Common myeloid progenitor, CD34-positive (primary cell): ENCODE data around the gene TNIK.
A peak's percentile ranks its signal among the peaks of the same experiment; 100 is the strongest.

Experiments
- CTCF ChIA-PET: fragments of 350-600 bp; sonication (Branson Sonifier 250); formaldehyde crosslinking; loops from one replicate; lab custom pipeline; 2021; ENCODE audit warnings: antibody characterized with exemption; lab: Charles Lee
- POLR2A ChIA-PET: fragments of 350-600 bp; sonication (Branson Sonifier 250); formaldehyde crosslinking; loops from one replicate; lab custom pipeline; 2021; ENCODE audit warnings: antibody characterized with exemption; lab: Charles Lee
- DNase-seq, 3 donors: peaks; one replicate each; pipeline versions ENCODE4 v3.0.0 to v3.0.0-alpha.2; 2013
- H3K27ac ChIP-seq, 2 experiments: 1 replicate in 1 of 2; 2 replicates in 1 of 2; pipeline ENCODE4 v1.7.0; 2013; ENCODE audit warnings: inconsistent platforms in 2 of 2, low read length in 2 of 2, mild to moderate bottlenecking in 2 of 2, low read depth in 1 of 2, moderate library complexity in 1 of 2; ENCODE audit not compliant: severe bottlenecking in 2 of 2, insufficient read depth in 1 of 2, poor library complexity in 1 of 2
- H3K27me3 ChIP-seq, 5 experiments: replicated peaks in 2 of 5; 1 replicate in 3 of 5; 2 replicates in 2 of 5; pipeline versions ENCODE4 v1.6.1 to v1.7.0; 2013; ENCODE audit warnings: low read length in 4 of 5, mild to moderate bottlenecking in 2 of 5, moderate library complexity in 2 of 5, inconsistent platforms in 1 of 5; ENCODE audit not compliant: insufficient read depth in 5 of 5, control insufficient read depth in 4 of 5
- H3K36me3 ChIP-seq, 4 experiments: 1 replicate in 2 of 4; 2 replicates in 2 of 4; pipeline versions ENCODE4 v1.6.1 to v1.7.0; 2013; ENCODE audit warnings: low read length in 3 of 4, control low read depth in 1 of 4, mild to moderate bottlenecking in 1 of 4; ENCODE audit not compliant: control insufficient read depth in 4 of 4, insufficient read depth in 4 of 4
- H3K4me1 ChIP-seq, 4 experiments: 1 replicate in 3 of 4; 2 replicates in 1 of 4; pipeline versions ENCODE4 v1.6.1 to v1.7.1; 2013; ENCODE audit warnings: low read length in 3 of 4, mild to moderate bottlenecking in 3 of 4, control low read depth in 1 of 4, inconsistent platforms in 1 of 4, moderate library complexity in 1 of 4; ENCODE audit not compliant: control insufficient read depth in 4 of 4, insufficient read depth in 4 of 4; ENCODE audit errors: control extremely low read depth in 1 of 4
- H3K4me3 ChIP-seq, 7 experiments: 1 replicate in 4 of 7; 2 replicates in 3 of 7; pipeline versions ENCODE4 v1.5.1 to v1.7.0; 2013; ENCODE audit warnings: mild to moderate bottlenecking in 7 of 7, low read length in 6 of 7, moderate library complexity in 6 of 7, inconsistent platforms in 2 of 7, low read depth in 2 of 7, control low read depth in 1 of 7; ENCODE audit not compliant: insufficient read depth in 4 of 7, control insufficient read depth in 1 of 7; ENCODE audit errors: extremely low read depth in 1 of 7
- H3K9me3 ChIP-seq, 5 experiments: 1 replicate in 4 of 5; 2 replicates in 1 of 5; pipeline versions ENCODE4 v1.6.1 to v1.7.1; 2013; ENCODE audit warnings: low read length in 4 of 5, mild to moderate bottlenecking in 2 of 5, inconsistent platforms in 1 of 5, low read depth in 1 of 5, moderate library complexity in 1 of 5; ENCODE audit not compliant: control insufficient read depth in 4 of 5, insufficient read depth in 2 of 5; ENCODE audit errors: control extremely low read depth in 1 of 5
- WGBS: methylation state at CpG from one replicate; pipeline ENCODE4 v1.1.5; 2013; ENCODE audit not compliant: insufficient coverage; 5-methylcytosine and 5-hydroxymethylcytosine counted together

The TNIK gene

DNA sequence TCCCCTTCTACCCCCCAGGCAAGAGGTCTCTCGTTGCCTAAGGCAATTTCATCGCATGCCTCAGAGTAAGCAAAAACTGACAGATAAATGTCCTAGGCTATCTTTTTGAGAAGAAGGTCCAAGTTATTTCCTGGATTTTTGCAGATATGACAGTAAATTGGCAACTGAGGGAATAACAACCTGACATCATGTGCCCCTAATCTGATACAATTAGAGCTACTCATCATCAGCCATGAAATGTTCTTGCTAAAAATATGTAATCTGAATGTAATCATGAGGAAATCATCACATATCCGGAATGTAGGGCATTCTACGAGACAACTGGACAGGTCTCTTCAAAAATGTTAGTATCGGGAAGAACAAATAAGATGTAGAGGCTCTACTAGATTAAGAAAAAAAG, 44.1 kb downstream of the TNIK start:
- H3K4me1 ChIP-seq: no peaks in the 10 kb centered on the region
- POLR2A ChIA-PET: no interaction called here
- H3K9me3 ChIP-seq: no peaks in the 10 kb centered on the region
- H3K27ac ChIP-seq: no peak overlapping the region
- CTCF ChIA-PET: interaction anchor here (1.1 to 1.4 kb wide), 2 partner anchors 10 to 12 kb away, joined by 3 to 6 read pairs; no protein-coding TSS in a partner anchor
- H3K27me3 ChIP-seq: no peaks in the 10 kb centered on the region
- no peak for DNase-seq
- H3K36me3 ChIP-seq: peaks cover 0 to 3% (median 0%) of the 10 kb centered on the region in 4 experiments
- 94% methylated on average over 5 of the region's 5 CpGs for WGBS
- no peak overlapping the region for H3K4me3 ChIP-seq

DNA sequence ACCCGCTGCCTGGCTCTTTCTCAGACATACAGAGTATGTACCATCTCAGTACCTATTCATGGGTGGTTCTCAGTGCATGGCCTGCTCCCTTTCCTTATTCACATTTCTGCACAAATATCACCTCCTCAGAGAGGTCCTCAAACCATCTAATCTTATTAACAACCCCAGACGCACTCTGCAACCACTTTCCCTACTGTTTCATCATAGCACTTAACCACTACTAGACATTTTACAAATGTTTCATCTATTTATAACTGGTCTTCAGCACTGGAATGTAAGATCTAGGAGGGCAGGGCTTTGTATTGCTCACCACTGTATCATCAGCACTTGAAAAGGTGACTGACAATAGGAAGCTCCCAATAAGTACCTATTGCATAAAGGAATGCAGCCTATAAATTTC, 45.1 kb downstream of the TNIK start:
- CTCF ChIA-PET: no interaction called here
- Histone ChIP-seq H3K4me3 (no peak overlapping the region), H3K27ac (no peak overlapping the region), H3K36me3 (peaks cover 0 to 3% (median 0%) of the 10 kb centered on the region in 4 experiments), H3K9me3 (no peaks in the 10 kb centered on the region), H3K27me3 (no peaks in the 10 kb centered on the region), H3K4me1 (peaks cover 0 to 2% (median 0%) of the 10 kb centered on the region in 4 experiments)
- WGBS: 95% methylated on average over 2 of the region's 2 CpGs
- DNase-seq: no peak
- POLR2A ChIA-PET: no interaction called here

DNA sequence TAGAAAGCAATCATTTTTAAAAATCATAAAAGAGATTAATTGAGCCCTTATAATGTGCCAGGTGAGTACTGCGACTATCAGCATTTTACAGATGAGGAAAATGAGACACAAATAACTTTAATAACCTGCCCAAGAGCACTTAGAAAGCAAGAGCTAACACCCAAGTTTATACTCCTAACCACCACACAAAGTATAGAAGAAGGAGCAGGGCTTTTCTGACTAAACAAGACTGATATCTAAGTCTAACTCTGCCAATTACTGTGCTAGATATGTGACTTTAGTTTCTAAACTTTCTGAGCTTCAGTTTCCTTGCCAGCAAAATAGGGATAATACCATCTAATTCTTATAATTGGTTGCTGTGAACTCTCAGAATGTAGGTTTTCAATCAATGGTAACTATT, 47.7 kb downstream of the TNIK start:
- H3K4me3 ChIP-seq: no peak overlapping the region
- 100% methylated on average over 1 of the region's 1 CpG for WGBS
- H3K4me1 ChIP-seq: peaks cover 0 to 3% (median 0%) of the 10 kb centered on the region in 4 experiments
- ChIA-PET POLR2A (no interaction called here), CTCF (no interaction called here)
- no peak for DNase-seq
- H3K27me3 ChIP-seq: no peaks in the 10 kb centered on the region
- peaks cover 0 to 6% (median 0%) of the 10 kb centered on the region in 4 experiments for H3K36me3 ChIP-seq
- no peak overlapping the region for H3K27ac ChIP-seq
- no peaks in the 10 kb centered on the region for H3K9me3 ChIP-seq

DNA sequence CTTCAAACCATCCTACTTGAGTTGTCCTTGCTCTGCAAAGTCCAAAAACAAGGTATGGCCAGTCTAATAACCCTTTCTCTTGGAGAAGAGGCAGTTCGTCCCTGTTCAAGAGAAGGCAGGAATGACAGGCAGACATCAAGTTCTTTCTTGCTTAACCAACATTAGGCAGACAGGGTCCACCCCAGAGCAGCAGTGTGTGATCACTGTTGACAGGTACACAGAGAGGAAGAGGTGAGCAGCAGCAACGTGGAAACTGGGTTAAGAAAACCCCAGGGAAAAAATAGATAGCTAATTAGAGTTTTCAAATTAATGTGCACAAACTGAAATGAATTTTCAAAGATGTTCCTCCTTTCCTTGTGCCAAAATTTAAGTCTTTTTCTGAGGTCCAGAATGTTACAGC, 48.2 kb downstream of the TNIK start:
- Histone ChIP-seq H3K27me3 (no peaks in the 10 kb centered on the region), H3K36me3 (peaks cover 0 to 6% (median 0%) of the 10 kb centered on the region in 4 experiments), H3K9me3 (no peaks in the 10 kb centered on the region), H3K4me1 (peaks cover 0 to 3% (median 0%) of the 10 kb centered on the region in 4 experiments), H3K4me3 (no peak overlapping the region), H3K27ac (no peak overlapping the region)
- no peak for DNase-seq
- CTCF ChIA-PET: no interaction called here
- WGBS: no CpG with 5 or more reads among the region's 2 CpGs
- POLR2A ChIA-PET: no interaction called here

DNA sequence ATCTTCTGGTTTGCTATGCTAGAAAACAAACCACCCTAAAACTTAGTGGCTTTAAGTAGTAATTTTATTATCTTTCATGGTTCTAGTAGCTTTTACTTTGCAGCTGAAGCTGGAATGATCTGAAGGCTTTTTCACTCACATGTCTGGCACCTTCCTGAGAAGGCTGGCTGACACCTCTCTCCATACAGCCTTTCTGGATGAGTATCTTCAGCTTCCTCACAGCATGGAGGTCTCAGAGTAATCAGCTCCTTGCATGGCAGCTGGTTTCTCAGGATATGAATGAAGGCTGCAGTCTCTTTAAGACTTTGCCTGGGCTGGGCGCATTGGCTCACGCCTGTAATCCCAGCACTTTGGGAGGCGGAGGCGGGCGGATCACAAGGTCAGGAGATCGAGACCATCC, 50.0 kb downstream of the TNIK start:
- Histone ChIP-seq H3K9me3 (peaks cover 0 to 2% (median 0%) of the 10 kb centered on the region in 5 experiments), H3K4me1 (peaks cover 0 to 3% (median 0%) of the 10 kb centered on the region in 4 experiments), H3K36me3 (peaks cover 0 to 6% (median 0%) of the 10 kb centered on the region in 4 experiments), H3K27ac (no peak overlapping the region), H3K27me3 (no peaks in the 10 kb centered on the region), H3K4me3 (no peak overlapping the region)
- 100% methylated on average over 2 of the region's 6 CpGs for WGBS
- ChIA-PET POLR2A (no interaction called here), CTCF (interaction anchor here (0.7 kb wide), 1 partner anchor 25 kb away, joined by 3 read pairs; no protein-coding TSS in a partner anchor)
- DNase-seq: no peak

DNA sequence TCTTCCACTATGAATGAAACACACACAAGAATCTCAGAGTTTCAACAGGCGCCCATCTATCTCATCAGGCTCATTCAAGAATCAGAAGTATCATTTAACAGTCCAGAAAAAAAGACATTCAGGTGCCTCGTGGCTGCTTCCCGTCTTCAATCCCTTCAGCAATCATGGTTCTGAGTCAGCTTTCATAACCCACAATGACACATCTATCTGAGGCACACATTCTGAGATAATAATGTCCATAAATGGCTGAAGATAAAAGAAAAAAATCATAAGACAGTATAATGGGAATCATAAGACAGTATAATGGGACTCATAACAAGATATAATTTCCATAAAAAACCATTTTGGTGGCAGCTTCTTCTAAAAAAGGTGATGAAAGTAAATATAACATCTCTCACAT, 52.4 kb downstream of the TNIK start:
- POLR2A ChIA-PET: no interaction called here
- CTCF ChIA-PET: no interaction called here
- no peaks in the 10 kb centered on the region for H3K27me3 ChIP-seq
- peaks cover 0 to 6% (median 0%) of the 10 kb centered on the region in 4 experiments for H3K36me3 ChIP-seq
- H3K4me1 ChIP-seq: peaks cover 0 to 3% (median 0%) of the 10 kb centered on the region in 4 experiments
- DNase-seq: peak; percentile 15 to 67 (median 62)
- H3K27ac ChIP-seq: no peak overlapping the region
- H3K4me3 ChIP-seq: no peak overlapping the region
- H3K9me3 ChIP-seq: peaks cover 0 to 6% (median 0%) of the 10 kb centered on the region in 5 experiments
- no CpG with 5 or more reads among the region's 3 CpGs for whole genome bisulfite sequencing

DNA sequence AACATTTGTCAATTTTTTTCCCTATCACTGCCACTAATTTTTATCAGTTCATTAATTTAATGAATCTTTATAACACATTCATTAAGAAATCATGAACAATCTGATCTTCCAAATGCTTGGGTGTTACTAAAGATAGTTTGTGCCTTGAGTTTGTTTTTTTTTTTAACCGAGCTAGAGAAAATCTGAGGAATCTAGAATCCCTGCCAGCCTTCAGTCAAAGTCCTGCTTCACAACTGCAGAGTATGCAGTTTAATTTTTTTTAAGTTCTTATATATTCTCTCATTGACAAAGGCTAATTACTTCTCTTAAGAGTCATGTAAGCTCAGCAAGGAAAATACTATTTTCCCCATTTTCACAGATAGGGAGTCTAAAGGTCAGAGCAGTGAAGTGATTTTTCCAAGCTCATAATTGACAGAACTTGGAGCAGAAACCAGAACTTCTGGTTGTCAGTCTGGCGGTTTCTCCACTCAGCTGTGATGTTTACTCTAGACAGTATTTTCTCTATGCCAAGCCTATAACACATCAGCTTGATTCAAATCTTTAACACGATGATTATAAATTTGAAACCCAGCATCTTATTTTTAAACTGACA, 55.7 kb downstream of the TNIK start:
- ChIA-PET CTCF (interaction anchor here (1.0 kb wide), 1 partner anchor 30 kb away, joined by 3 read pairs; no protein-coding TSS in a partner anchor), POLR2A (no interaction called here)
- no peaks in the 10 kb centered on the region for H3K4me1 ChIP-seq
- no peak for DNase-seq
- no peaks in the 10 kb centered on the region for H3K27me3 ChIP-seq
- H3K36me3 ChIP-seq: peaks cover 0 to 3% (median 0%) of the 10 kb centered on the region in 4 experiments
- WGBS: 50% methylated on average over 1 of the region's 3 CpGs
- H3K9me3 ChIP-seq: peaks cover 0 to 6% (median 0%) of the 10 kb centered on the region in 5 experiments
- no peak overlapping the region for H3K4me3 ChIP-seq
- H3K27ac ChIP-seq: no peak overlapping the region
